ENCODE results near the gene IFITM1. TPM values are rescaled to one million over a fixed set of nuclear protein-coding genes. Genes with fewer than 3 reads are reported as not detected.
"Not testable (repeated sequence)": the region's sequence is repeated elsewhere in the genome, so short reads cannot be mapped to it uniquely, and the experiment has no call there.

IFITM1 gene
- total RNA-seq, 1 donor, result 64.4 TPM

DNA sequence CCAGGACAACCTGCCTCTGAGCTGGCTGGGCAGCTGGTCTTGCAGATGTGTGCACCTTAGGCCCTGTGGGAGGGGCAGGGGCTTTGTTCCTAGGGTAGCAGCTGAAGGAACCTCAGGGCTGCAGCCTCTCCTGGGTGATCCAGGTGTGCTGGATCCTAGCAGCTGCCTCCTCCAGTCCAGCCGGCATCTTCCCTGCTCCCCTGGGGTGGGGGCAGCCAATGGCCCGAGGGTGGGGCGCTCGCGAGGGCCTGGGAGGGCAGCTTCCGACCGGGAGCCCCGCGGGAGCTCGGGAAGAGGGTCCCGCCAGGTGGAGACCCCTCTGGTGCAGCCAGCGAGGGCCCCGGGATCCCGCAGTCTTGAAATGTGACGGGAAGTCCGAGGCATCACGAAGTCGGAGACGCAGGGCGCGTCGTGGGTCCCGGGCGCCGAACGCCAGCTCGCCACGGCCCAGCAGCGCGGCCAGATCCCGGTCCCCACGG lies 1.7 kb downstream of the IFITM1 start:
- DNase-seq (ENCODE audit: insufficient read length, low spot score, missing footprints), result peak; percentile 78
- Histone ChIP-seq H3K4me3 (ENCODE audit: insufficient read depth, low read length) (peak overlapping the region; percentile 28), H3K9me3 (ENCODE audit: low read depth, low read length) (no peaks in the 10 kb centered on the region), H3K27ac (ENCODE audit: low read depth, low read length) (no peak overlapping the region), H4K20me1 (ENCODE audit: insufficient read depth, low read length) (peaks cover 3% of the 10 kb centered on the region), H3K27me3 (ENCODE audit: insufficient read depth, low read length) (peaks cover 27% of the 10 kb centered on the region), H2AFZ (ENCODE audit: low read length) (no peak overlapping the region), H3K79me2 (ENCODE audit: insufficient read depth, low read length) (peaks cover 12% of the 10 kb centered on the region), H3K4me2 (ENCODE audit: insufficient read depth, low read length) (peak overlapping the region; percentile 24), H3K4me1 (ENCODE audit: insufficient read depth, low read length) (peaks cover 18% of the 10 kb centered on the region), H3K36me3 (ENCODE audit: insufficient read depth, low read length) (no peaks in the 10 kb centered on the region)
- TF ChIP-seq, protein P1, sequence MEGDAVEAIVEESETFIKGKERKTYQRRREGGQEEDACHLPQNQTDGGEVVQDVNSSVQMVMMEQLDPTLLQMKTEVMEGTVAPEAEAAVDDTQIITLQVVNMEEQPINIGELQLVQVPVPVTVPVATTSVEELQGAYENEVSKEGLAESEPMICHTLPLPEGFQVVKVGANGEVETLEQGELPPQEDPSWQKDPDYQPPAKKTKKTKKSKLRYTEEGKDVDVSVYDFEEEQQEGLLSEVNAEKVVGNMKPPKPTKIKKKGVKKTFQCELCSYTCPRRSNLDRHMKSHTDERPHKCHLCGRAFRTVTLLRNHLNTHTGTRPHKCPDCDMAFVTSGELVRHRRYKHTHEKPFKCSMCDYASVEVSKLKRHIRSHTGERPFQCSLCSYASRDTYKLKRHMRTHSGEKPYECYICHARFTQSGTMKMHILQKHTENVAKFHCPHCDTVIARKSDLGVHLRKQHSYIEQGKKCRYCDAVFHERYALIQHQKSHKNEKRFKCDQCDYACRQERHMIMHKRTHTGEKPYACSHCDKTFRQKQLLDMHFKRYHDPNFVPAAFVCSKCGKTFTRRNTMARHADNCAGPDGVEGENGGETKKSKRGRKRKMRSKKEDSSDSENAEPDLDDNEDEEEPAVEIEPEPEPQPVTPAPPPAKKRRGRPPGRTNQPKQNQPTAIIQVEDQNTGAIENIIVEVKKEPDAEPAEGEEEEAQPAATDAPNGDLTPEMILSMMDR (IDR thresholded peaks at IDR 0.05; ENCODE audit: extremely low read depth, low read depth, low read length), result no peak

DNA sequence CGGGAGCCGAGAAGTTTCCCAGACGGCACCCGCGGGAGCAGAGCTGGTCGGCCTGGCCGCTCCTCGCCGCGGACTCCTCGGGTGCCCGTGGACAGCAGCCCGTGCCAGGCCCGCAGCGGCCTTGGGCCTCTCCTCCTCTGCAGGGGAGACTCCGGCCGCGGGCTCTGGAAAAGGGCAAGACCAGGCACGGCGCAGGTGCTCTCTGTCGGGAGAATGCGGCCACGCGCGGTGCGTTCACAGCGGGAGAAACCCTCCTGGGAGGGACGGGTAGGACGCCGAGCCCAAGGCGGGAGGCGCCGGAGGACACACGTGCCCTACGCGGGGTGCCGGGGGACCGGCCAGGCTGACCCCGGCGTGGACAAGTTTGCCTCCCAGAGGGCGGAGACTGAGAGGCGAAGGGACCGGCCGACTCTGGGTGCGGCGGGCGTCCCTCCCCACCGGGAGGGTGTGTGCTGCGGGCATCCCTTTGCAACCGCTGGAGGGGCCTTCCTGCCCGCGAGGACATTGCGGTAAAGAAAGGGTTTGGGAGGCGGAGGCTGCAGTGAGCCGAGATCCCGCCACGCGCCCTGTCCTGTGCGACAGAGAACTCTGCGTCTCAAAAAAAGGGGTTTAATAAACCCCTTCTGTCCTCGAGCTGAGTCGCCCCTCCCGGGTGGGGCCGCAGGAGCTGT lies 2.3 kb downstream of the IFITM1 start:
- Histone ChIP-seq H3K4me1 (ENCODE audit: insufficient read depth, low read length) (peaks cover 18% of the 10 kb centered on the region), H3K27ac (ENCODE audit: low read depth, low read length) (no peak overlapping the region), H3K4me3 (ENCODE audit: insufficient read depth, low read length) (peak overlapping the region; percentile 25), H3K9me3 (ENCODE audit: low read depth, low read length) (no peaks in the 10 kb centered on the region), H3K27me3 (ENCODE audit: insufficient read depth, low read length) (peaks cover 27% of the 10 kb centered on the region), H3K4me2 (ENCODE audit: insufficient read depth, low read length) (peak overlapping the region; percentile 44), H3K36me3 (ENCODE audit: insufficient read depth, low read length) (no peaks in the 10 kb centered on the region), H4K20me1 (ENCODE audit: insufficient read depth, low read length) (peaks cover 3% of the 10 kb centered on the region), H3K79me2 (ENCODE audit: insufficient read depth, low read length) (peaks cover 14% of the 10 kb centered on the region), H2AFZ (ENCODE audit: low read length) (peak overlapping the region; percentile 3)
- peak; percentile 78 for DNase-seq (ENCODE audit: insufficient read length, low spot score, missing footprints)
- TF ChIP-seq, protein P1 (IDR thresholded peaks at IDR 0.05; ENCODE audit: extremely low read depth, low read depth, low read length), result no peak

DNA sequence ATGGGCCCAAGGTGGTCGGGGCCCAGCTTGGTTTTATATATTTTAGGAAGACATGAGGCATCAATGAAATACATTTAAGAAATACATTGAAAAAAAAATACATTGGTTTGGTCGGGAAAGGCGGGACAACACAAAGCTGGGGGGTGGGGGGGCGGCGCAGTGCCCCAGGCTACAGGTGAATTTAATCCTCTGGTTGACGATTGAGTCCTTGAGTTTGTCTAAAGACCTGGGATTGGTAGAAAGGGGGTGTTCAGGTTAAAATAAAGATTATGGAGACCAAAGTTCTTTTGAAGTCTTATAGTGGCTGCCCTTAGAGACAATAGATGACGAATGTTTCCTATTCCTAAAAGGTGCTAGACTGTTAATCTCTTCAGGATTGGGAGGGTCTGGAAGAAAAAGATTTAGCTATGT lies 3.1 kb downstream of the IFITM1 start:
- Histone ChIP-seq H3K36me3 (ENCODE audit: insufficient read depth, low read length) (no peaks in the 10 kb centered on the region), H3K4me2 (ENCODE audit: insufficient read depth, low read length) (peak overlapping the region; percentile 44), H3K9me3 (ENCODE audit: low read depth, low read length) (no peaks in the 10 kb centered on the region), H3K27ac (ENCODE audit: low read depth, low read length) (no peak overlapping the region), H2AFZ (ENCODE audit: low read length) (no peak overlapping the region), H3K4me1 (ENCODE audit: insufficient read depth, low read length) (peaks cover 14% of the 10 kb centered on the region), H3K79me2 (ENCODE audit: insufficient read depth, low read length) (peaks cover 14% of the 10 kb centered on the region), H3K4me3 (ENCODE audit: insufficient read depth, low read length) (no peak overlapping the region), H4K20me1 (ENCODE audit: insufficient read depth, low read length) (peaks cover 3% of the 10 kb centered on the region), H3K27me3 (ENCODE audit: insufficient read depth, low read length) (peaks cover 27% of the 10 kb centered on the region)
- TF ChIP-seq, protein P1 (IDR thresholded peaks at IDR 0.05; ENCODE audit: extremely low read depth, low read depth, low read length), result no peak
- peak; percentile 67 for DNase-seq (ENCODE audit: insufficient read length, low spot score, missing footprints)

DNA sequence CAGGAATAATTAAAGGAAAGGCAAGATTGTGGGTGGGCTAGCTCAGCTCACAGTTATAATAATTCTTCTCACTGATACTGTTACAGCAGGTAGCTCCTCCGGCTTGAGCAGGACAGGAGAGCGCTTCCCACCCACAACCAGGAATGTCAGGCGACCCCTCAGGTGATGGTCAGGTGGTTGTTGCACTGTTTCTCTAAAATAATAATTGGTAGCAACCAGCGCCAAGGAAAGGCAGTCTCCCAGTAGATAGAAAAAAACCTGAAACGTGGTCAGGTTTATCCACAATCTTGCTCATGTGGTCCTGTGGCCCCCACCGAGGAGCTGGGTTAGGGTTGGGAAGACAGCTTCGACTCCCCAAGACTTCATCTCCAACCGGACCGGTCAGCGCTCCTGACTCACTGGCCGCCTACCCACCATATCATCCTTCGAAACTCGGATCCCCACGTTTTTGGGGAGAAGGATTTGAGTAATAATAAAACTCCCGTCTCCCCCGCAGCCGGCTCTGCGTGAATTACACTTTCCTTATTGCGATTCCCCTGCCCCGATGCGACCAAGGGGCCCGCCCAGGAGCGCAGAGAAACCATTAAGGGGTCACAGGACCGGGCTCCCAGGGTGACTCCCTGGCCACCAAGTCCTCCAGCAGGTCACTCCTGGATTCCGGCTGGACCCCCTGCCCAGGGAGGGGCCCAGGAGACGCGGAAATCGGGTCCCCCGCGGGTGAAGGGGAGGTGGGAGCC lies 4.0 kb downstream of the IFITM1 start:
- H2AFZ ChIP-seq (ENCODE audit: low read length); H3K4me2 ChIP-seq (ENCODE audit: insufficient read depth, low read length); H3K27ac ChIP-seq (ENCODE audit: low read depth, low read length); H3K9me3 ChIP-seq (ENCODE audit: low read depth, low read length); H3K4me3 ChIP-seq (ENCODE audit: insufficient read depth, low read length); H3K36me3 ChIP-seq (ENCODE audit: insufficient read depth, low read length); H4K20me1 ChIP-seq (ENCODE audit: insufficient read depth, low read length): not testable (repeated sequence)
- Histone ChIP-seq H3K79me2 (ENCODE audit: insufficient read depth, low read length) (peaks cover 14% of the 10 kb centered on the region), H3K27me3 (ENCODE audit: insufficient read depth, low read length) (peaks cover 27% of the 10 kb centered on the region), H3K4me1 (ENCODE audit: insufficient read depth, low read length) (peaks cover 13% of the 10 kb centered on the region)
- DNase-seq (ENCODE audit: insufficient read length, low spot score, missing footprints), result peak; percentile 50

DNA sequence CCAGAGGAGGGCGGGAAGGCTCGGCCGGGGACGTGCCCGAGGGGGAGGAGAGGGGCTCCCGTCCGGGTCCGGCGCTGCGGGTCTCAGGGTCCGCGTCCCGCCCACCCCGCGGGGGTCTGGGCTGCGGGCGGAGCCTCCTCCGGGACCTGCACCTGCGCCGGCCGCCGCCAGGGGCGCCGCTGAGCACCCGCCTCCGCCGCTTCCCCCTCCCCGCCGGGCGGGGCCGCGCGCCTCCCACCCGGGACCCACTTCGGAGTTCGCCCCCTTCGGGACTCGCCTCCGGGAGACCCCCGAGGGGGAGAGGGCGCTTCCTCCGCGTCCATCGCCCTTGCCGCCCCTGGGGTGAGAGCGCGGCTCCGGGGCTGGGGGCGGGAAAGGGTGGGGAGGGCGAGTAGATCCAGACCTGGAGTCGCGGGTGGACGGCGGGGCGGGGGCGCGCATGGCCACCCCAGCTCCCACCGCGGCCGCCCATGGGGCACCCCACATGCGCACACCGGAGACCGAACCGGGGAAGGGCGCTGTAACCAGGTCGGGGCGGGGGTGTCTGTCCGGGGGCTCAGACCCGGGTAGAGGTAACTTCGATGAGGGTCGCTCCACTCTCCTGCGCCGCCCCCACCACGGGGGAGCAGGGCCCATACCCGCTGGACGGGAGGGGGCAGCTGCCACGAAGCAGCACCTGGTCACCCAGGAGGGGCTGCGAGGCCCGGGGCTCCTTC lies 4.7 kb downstream of the IFITM1 start:
- H2AFZ ChIP-seq (ENCODE audit: low read length); H3K9me3 ChIP-seq (ENCODE audit: low read depth, low read length); H3K36me3 ChIP-seq (ENCODE audit: insufficient read depth, low read length); H4K20me1 ChIP-seq (ENCODE audit: insufficient read depth, low read length); H3K27ac ChIP-seq (ENCODE audit: low read depth, low read length); DNase-seq (ENCODE audit: insufficient read length, low spot score, missing footprints); H3K4me1 ChIP-seq (ENCODE audit: insufficient read depth, low read length): not testable (repeated sequence)
- Histone ChIP-seq H3K4me2 (ENCODE audit: insufficient read depth, low read length) (peak overlapping the region; percentile 94), H3K27me3 (ENCODE audit: insufficient read depth, low read length) (peaks cover 27% of the 10 kb centered on the region), H3K79me2 (ENCODE audit: insufficient read depth, low read length) (peaks cover 14% of the 10 kb centered on the region), H3K4me3 (ENCODE audit: insufficient read depth, low read length) (peak overlapping the region; percentile 88)

DNA sequence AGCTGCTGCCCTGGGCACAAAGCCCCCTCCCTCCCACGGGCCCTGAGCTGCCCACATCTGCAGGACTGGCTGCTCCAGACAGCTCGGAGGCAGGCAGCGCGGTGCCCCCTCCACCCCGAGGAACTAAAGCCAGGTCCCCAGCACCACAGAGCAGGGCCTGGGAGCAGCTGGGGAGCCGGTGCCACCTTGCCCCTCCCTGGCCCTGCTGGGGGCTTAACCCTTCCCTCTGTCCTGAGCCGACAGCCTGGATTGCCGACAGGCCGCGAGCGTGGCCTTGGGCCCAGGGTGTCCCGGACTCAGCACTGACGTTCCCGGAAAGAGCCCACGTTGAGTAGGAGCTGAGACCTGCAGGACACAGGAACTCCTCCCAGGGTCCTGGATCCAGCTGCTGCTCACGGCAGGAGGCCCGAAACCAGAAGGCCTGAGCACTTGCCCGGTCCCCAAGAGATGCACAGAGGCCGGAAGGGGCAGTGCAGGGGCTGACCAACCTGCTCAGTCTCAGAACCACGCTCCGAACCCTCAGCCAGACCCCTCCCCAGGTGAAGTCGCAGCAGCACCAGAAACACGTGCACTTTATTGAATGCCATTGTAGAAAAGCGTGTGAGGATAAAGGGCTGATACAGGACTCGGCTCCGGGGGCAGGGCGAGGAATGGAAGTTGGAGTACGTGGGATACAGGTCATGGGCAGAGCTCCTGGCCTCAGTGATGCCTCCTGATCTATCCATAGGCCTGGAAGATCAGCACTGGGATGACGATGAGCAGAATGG lies 5.5 kb downstream of the IFITM1 start:
- peaks cover 27% of the 10 kb centered on the region for H3K27me3 ChIP-seq (ENCODE audit: insufficient read depth, low read length)
- H2AFZ ChIP-seq (ENCODE audit: low read length); H3K4me1 ChIP-seq (ENCODE audit: insufficient read depth, low read length); H3K9me3 ChIP-seq (ENCODE audit: low read depth, low read length); H4K20me1 ChIP-seq (ENCODE audit: insufficient read depth, low read length); H3K36me3 ChIP-seq (ENCODE audit: insufficient read depth, low read length): not testable (repeated sequence)
- peak overlapping the region; percentile 94 for H3K4me2 ChIP-seq (ENCODE audit: insufficient read depth, low read length)
- peak overlapping the region; percentile 88 for H3K4me3 ChIP-seq (ENCODE audit: insufficient read depth, low read length)
- peak; percentile 77 for DNase-seq (ENCODE audit: insufficient read length, low spot score, missing footprints)
- H3K79me2 ChIP-seq (ENCODE audit: insufficient read depth, low read length), result peaks cover 14% of the 10 kb centered on the region
- peak overlapping the region; percentile 69 for H3K27ac ChIP-seq (ENCODE audit: low read depth, low read length)
